Breast epithelium (tissue), 3 donors: ENCODE data around the gene KLHDC10.

Experiments used
- POLR2A ChIP-seq: fragments of 450-650 bp; IDR thresholded peaks from one replicate; pipeline ENCODE4 v1.6.1; 2016; ENCODE audit warnings: antibody characterized with exemption, mild to moderate bottlenecking, moderate library complexity
- POLR2AphosphoS5 ChIP-seq, 3 donors: sonication (generic); formaldehyde crosslinking; IDR thresholded peaks; one replicate each; pipeline ENCODE4 v1.6.1; 2017; ENCODE audit warnings: antibody characterized with exemption in 3 of 3
- TF ChIP-seq, protein P1 (sequence below), 3 donors: fragments of 450-650 bp; IDR thresholded peaks; one replicate each; pipeline ENCODE4 v1.5.1; 2016 to 2017; ENCODE audit warnings: antibody characterized with exemption in 3 of 3, mild to moderate bottlenecking in 3 of 3, moderate library complexity in 3 of 3

DNA sequence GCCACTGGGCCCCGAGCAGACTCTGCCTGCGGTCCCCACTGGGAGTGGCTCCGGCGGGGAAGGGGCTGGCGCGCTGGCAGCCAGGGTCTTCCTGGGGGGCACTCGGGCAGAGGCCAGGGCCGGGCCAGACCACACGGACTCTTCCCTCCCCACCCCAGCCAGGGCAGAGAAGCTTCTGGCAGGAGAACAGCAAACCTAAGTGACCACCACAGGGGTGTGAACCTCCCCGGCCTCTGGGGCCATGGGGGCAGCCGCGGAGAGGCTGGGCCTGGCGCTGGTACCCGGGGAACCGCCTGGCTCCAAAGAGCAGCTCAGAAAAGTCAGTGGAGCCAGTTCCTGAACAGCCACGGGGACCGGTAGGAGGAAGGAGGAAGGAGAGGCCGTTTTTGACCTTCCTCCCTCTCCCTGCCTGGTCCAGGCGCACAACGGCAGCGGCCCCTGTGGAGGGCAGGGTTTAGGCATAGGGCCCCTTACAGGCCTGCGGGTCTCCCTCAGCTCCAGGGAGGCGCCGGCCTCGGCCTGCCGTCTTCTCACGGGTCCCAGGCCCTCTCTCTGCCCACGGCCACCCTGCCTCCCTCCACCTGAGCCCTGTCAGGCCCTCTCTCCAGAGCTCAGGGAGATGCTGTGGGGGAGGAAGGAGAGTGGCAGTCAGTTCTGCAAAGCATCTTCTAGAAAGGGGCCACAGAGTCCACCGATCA, 83.0 kb downstream of the KLHDC10 start:
- TF ChIP-seq POLR2AphosphoS5 (IDR thresholded peaks at IDR 0.05) (no peak), POLR2A (no peak)
- TF ChIP-seq, protein P1, sequence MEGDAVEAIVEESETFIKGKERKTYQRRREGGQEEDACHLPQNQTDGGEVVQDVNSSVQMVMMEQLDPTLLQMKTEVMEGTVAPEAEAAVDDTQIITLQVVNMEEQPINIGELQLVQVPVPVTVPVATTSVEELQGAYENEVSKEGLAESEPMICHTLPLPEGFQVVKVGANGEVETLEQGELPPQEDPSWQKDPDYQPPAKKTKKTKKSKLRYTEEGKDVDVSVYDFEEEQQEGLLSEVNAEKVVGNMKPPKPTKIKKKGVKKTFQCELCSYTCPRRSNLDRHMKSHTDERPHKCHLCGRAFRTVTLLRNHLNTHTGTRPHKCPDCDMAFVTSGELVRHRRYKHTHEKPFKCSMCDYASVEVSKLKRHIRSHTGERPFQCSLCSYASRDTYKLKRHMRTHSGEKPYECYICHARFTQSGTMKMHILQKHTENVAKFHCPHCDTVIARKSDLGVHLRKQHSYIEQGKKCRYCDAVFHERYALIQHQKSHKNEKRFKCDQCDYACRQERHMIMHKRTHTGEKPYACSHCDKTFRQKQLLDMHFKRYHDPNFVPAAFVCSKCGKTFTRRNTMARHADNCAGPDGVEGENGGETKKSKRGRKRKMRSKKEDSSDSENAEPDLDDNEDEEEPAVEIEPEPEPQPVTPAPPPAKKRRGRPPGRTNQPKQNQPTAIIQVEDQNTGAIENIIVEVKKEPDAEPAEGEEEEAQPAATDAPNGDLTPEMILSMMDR (IDR thresholded peaks at IDR 0.05) = no peak
